ENCODE measurements around the gene NFASC. TPM values are rescaled to one million over a fixed set of nuclear protein-coding genes. Genes with fewer than 3 reads are reported as not detected.

The NFASC gene
- polyA plus RNA-seq (2013, experiment 1 of 2): 2.8 TPM
- polyA plus RNA-seq (2013, experiment 2 of 2): 1.8 TPM

DNA sequence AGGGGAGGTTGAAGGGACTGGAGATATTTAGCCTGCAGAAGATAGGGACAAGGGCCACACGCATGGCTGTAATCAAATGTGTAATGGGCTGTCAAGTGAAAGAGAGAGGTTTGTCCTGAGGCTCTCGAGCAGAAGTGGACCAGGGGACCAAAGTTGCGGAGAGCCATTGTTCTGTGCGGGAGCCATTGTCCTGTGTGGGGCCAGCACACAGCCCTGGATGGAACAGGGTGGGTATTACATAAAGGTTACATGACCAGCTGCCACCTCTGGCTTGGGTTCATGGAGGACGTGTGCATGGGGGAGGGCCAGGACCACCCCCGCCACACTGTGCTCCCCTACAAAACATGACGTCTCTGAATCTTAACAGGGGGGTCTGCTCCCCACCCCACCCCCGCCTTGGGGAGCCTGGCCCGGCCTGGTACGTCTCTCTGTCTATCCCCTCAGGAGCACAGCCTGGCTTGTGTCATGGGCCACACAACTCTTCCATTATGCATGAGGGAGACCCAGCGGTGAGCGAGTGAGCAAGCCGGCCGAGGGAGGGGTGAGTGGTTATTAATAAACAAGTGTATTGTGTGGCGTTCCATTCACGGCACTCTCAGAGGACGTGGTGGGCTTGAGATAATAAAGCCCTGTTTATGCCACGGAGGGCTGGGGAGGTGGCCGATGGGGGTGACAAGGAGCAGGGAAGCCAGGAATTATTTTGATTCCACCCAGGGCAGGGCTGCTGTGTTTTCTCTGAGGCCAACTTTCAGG is at the start of gene NFASC:
TSS of gene NFASC (plus strand) at position 703 of the 753 bp plus-strand sequence. CDS start 73,454 bp downstream, outside the sequence.
- Histone ChIP-seq H3K27ac (ENCODE audit: low read depth, low read length, severe bottlenecking) (peak within 1 kb of the TSS; percentile 29), H3K9me3 (ENCODE audit: control insufficient read depth, low read length) (no peaks in the 10 kb centered on the region), H3K4me3 (ENCODE audit: extremely low read depth, insufficient read depth, low read length, poor library complexity, severe bottlenecking) (no peak within 1 kb of the TSS), H3K4me1 (ENCODE audit: control insufficient read depth, insufficient read depth, low read length, poor library complexity, severe bottlenecking) (no peaks in the 10 kb centered on the region), H3K36me3 (ENCODE audit: control insufficient read depth, insufficient read depth, low read length) (no peaks in the 10 kb centered on the region)
- 91 to 92% methylated on average over 18 to 19 of the region's 19 CpGs for WGBS, 2 experiments (ENCODE audit: insufficient coverage in 2 of 2)

GRCh38 chr1:204821476-204821875 is 49.2 kb upstream of the NFASC start:
- no peaks in the 10 kb centered on the region for H3K36me3 ChIP-seq (ENCODE audit: control insufficient read depth, insufficient read depth, low read length)
- H3K27ac ChIP-seq (ENCODE audit: low read depth, low read length, severe bottlenecking): no peak overlapping the region
- no peaks in the 10 kb centered on the region for H3K9me3 ChIP-seq (ENCODE audit: control insufficient read depth, low read length)
- H3K4me3 ChIP-seq (ENCODE audit: extremely low read depth, insufficient read depth, low read length, poor library complexity, severe bottlenecking): no peak overlapping the region
- no peaks in the 10 kb centered on the region for H3K4me1 ChIP-seq (ENCODE audit: control insufficient read depth, insufficient read depth, low read length, poor library complexity, severe bottlenecking)
- 56 to 72% methylated on average over 3 to 4 of the region's 5 CpGs for WGBS, 2 experiments (ENCODE audit: insufficient coverage in 2 of 2)

- Histone ChIP-seq H3K4me3 (ENCODE audit: extremely low read depth, insufficient read depth, low read length, poor library complexity, severe bottlenecking) (no peak overlapping the region), H3K4me1 (ENCODE audit: control insufficient read depth, insufficient read depth, low read length, poor library complexity, severe bottlenecking) (no peaks in the 10 kb centered on the region), H3K36me3 (ENCODE audit: control insufficient read depth, insufficient read depth, low read length) (no peaks in the 10 kb centered on the region), H3K27ac (ENCODE audit: low read depth, low read length, severe bottlenecking) (no peak overlapping the region), H3K9me3 (ENCODE audit: control insufficient read depth, low read length) (no peaks in the 10 kb centered on the region)
- WGBS, 2 experiments (ENCODE audit: insufficient coverage in 2 of 2): 94 to 100% methylated on average over 2 of the region's 4 CpGs
These were observed 48.7 kb upstream of the NFASC start for GRCh38 chr1:204821924-204822323.

- Histone ChIP-seq H3K4me3 (ENCODE audit: extremely low read depth, insufficient read depth, low read length, poor library complexity, severe bottlenecking) (no peak overlapping the region), H3K9me3 (ENCODE audit: control insufficient read depth, low read length) (no peaks in the 10 kb centered on the region), H3K4me1 (ENCODE audit: control insufficient read depth, insufficient read depth, low read length, poor library complexity, severe bottlenecking) (peaks cover 5% of the 10 kb centered on the region), H3K27ac (ENCODE audit: low read depth, low read length, severe bottlenecking) (no peak overlapping the region), H3K36me3 (ENCODE audit: control insufficient read depth, insufficient read depth, low read length) (no peaks in the 10 kb centered on the region)
- 44 to 45% methylated on average over 3 of the region's 4 CpGs for WGBS, 2 experiments (ENCODE audit: insufficient coverage in 2 of 2)
These were observed 43.7 kb upstream of the NFASC start for GRCh38 chr1:204826970-204827369.

DNA sequence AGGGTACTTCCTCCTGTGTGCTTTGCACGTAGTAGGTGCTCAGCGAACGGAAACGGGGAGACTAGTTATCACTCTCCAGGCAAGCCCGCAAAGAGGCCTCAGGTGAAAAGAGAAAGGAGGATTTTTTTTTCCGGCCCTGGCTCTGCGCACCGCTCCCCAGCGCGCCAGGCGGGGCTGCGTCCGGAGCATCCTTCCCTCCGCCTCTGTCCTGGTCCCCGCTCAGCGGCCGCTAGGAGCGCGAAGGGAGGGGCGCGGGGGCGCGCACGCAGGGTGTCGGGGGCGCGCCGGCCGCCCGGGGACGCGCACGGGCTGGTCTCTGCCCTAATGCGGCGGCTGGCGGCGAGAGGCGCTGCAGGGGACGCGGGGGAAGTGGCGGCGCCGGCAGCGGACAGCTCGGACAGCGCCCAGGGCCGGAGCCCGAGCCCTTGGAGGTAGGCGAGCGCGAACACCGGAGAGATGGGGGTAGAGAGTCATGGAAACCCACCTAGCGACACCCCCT is 42.3 kb upstream of the NFASC start:
- H3K4me3 ChIP-seq (ENCODE audit: extremely low read depth, insufficient read depth, low read length, poor library complexity, severe bottlenecking): peak overlapping the region; percentile 28
- 4 to 5% methylated on average over 27 to 28 of the region's 53 CpGs for WGBS, 2 experiments (ENCODE audit: insufficient coverage in 2 of 2)
- no peak overlapping the region for H3K27ac ChIP-seq (ENCODE audit: low read depth, low read length, severe bottlenecking)
- H3K9me3 ChIP-seq (ENCODE audit: control insufficient read depth, low read length): no peaks in the 10 kb centered on the region
- H3K4me1 ChIP-seq (ENCODE audit: control insufficient read depth, insufficient read depth, low read length, poor library complexity, severe bottlenecking): peaks cover 5% of the 10 kb centered on the region
- H3K36me3 ChIP-seq (ENCODE audit: control insufficient read depth, insufficient read depth, low read length): no peaks in the 10 kb centered on the region

DNA sequence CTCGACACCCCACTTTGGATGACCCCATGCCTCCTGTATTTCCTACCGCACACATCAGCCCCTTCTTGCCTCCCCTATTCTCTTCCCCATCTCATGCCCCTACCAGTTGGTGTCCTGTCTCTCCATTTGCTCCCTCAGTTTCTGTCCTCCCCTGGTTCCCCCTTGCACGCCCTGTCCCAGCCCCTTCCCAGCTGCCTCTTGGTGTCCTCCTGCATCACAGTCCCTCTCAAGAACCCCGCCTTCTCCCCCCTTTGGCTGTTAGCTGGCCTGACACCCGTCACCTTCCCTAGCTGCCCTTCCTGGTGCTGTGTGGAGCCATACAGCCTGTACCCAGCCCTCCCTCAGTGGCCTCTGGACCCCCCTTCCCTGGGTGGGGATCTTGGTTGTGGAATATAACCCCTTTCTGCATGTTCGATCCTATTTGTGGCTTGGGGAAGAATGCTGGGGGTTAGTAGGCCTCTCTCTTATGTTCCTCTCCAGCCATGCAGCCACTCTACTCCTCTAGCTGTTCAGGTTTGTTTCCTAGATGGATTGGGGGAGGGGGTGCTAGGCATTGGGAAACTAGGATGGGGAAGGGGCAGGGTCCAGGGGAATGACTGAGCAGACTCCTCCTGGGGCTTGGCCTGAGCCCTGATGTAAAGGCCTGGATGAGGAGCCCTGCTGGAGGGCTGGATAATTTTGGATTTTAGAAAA is 41.4 kb upstream of the NFASC start:
- Histone ChIP-seq H3K36me3 (ENCODE audit: control insufficient read depth, insufficient read depth, low read length) (no peaks in the 10 kb centered on the region), H3K27ac (ENCODE audit: low read depth, low read length, severe bottlenecking) (no peak overlapping the region), H3K4me1 (ENCODE audit: control insufficient read depth, insufficient read depth, low read length, poor library complexity, severe bottlenecking) (peaks cover 5% of the 10 kb centered on the region), H3K4me3 (ENCODE audit: extremely low read depth, insufficient read depth, low read length, poor library complexity, severe bottlenecking) (peak overlapping the region; percentile 28), H3K9me3 (ENCODE audit: control insufficient read depth, low read length) (no peaks in the 10 kb centered on the region)
- 29 to 47% methylated on average over 4 to 5 of the region's 6 CpGs for WGBS, 2 experiments (ENCODE audit: insufficient coverage in 2 of 2)

DNA sequence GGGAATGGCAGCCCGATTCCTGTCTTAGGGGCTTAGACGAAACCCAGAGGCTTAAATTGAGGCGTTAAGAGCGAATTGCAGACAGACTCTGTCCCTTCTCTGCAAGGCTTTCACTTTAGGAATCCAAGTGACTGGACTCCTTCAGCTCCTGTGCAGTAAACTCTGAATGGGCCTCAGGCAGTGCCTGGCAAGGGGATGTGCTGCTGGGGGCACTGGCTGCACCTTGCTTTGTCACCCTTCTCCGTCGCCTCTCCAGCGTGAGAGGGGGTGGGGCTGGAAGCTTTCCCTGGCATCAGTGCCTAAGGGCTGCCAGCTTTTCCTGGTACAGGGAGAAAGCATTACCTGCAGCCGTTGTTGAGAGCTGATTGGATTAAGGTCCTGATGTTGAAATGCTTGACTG is 39.9 kb upstream of the NFASC start:
- Histone ChIP-seq H3K4me1 (ENCODE audit: control insufficient read depth, insufficient read depth, low read length, poor library complexity, severe bottlenecking) (peaks cover 5% of the 10 kb centered on the region), H3K36me3 (ENCODE audit: control insufficient read depth, insufficient read depth, low read length) (no peaks in the 10 kb centered on the region), H3K9me3 (ENCODE audit: control insufficient read depth, low read length) (no peaks in the 10 kb centered on the region), H3K27ac (ENCODE audit: low read depth, low read length, severe bottlenecking) (no peak overlapping the region), H3K4me3 (ENCODE audit: extremely low read depth, insufficient read depth, low read length, poor library complexity, severe bottlenecking) (no peak overlapping the region)
- WGBS, 2 experiments (ENCODE audit: insufficient coverage in 2 of 2): 72 to 73% methylated on average over 4 to 7 of the region's 8 CpGs

DNA sequence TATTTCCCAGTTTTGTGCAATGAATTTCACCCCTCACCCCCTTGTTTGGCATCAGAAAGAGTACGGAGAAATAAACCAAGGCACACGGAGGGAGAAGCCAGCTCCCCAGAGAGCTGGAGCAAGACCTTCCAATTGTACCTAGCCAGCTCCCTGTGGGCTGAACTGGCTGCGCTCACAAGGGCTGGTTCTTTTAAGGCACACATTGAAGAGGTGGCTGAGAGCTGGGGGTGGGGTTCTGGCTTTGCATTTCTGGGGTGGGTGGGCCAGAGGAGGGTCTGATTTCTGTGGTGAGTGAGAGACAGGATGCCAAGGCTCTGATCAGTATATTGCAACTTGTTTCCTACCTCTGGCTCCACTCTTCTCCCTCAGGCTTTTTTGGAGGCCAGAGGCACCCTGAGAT is 39.5 kb upstream of the NFASC start:
- peaks cover 5% of the 10 kb centered on the region for H3K4me1 ChIP-seq (ENCODE audit: control insufficient read depth, insufficient read depth, low read length, poor library complexity, severe bottlenecking)
- no peak overlapping the region for H3K4me3 ChIP-seq (ENCODE audit: extremely low read depth, insufficient read depth, low read length, poor library complexity, severe bottlenecking)

GRCh38 chr1:204834336-204834735 is 36.3 kb upstream of the NFASC start:
- Histone ChIP-seq H3K36me3 (ENCODE audit: control insufficient read depth, insufficient read depth, low read length) (no peaks in the 10 kb centered on the region), H3K9me3 (ENCODE audit: control insufficient read depth, low read length) (no peaks in the 10 kb centered on the region), H3K4me3 (ENCODE audit: extremely low read depth, insufficient read depth, low read length, poor library complexity, severe bottlenecking) (no peak overlapping the region), H3K27ac (ENCODE audit: low read depth, low read length, severe bottlenecking) (no peak overlapping the region), H3K4me1 (ENCODE audit: control insufficient read depth, insufficient read depth, low read length, poor library complexity, severe bottlenecking) (peaks cover 8% of the 10 kb centered on the region)
- 40 to 44% methylated on average over 1 to 3 of the region's 5 CpGs for WGBS, 2 experiments (ENCODE audit: insufficient coverage in 2 of 2)

More for the DNA sequence above, 39.5 kb upstream of the NFASC start:
- no peaks in the 10 kb centered on the region for H3K9me3 ChIP-seq (ENCODE audit: control insufficient read depth, low read length)
- 31 to 48% methylated on average over 2 of the region's 3 CpGs for WGBS, 2 experiments (ENCODE audit: insufficient coverage in 2 of 2)
- H3K27ac ChIP-seq (ENCODE audit: low read depth, low read length, severe bottlenecking): no peak overlapping the region
- no peaks in the 10 kb centered on the region for H3K36me3 ChIP-seq (ENCODE audit: control insufficient read depth, insufficient read depth, low read length)

DNA sequence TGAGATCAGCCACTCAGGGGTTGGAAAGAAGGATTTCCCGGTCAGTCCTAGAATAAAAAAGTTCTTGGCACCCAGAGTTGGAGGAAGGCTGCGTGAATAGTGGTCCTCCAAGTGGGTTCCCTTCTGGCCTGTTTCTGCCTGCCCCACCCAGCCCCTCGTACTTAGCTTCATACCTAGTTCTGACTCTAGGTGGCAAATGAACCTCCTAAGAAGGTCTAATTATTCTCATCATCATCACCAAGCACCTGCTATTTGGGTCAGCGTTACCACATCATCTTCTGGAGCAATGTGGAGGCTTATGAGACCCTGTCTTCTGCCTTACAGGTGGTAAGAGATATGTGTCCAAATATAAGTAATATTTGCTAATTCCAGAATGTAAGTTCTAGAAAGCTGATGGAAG is 35.9 kb upstream of the NFASC start:
- no peak overlapping the region for H3K4me3 ChIP-seq (ENCODE audit: extremely low read depth, insufficient read depth, low read length, poor library complexity, severe bottlenecking)
- H3K4me1 ChIP-seq (ENCODE audit: control insufficient read depth, insufficient read depth, low read length, poor library complexity, severe bottlenecking): peaks cover 6% of the 10 kb centered on the region
- no peak overlapping the region for H3K27ac ChIP-seq (ENCODE audit: low read depth, low read length, severe bottlenecking)
- no peaks in the 10 kb centered on the region for H3K36me3 ChIP-seq (ENCODE audit: control insufficient read depth, insufficient read depth, low read length)
- 43 to 58% methylated on average over 2 to 4 of the region's 4 CpGs for WGBS, 2 experiments (ENCODE audit: insufficient coverage in 2 of 2)
- H3K9me3 ChIP-seq (ENCODE audit: control insufficient read depth, low read length): no peaks in the 10 kb centered on the region

DNA sequence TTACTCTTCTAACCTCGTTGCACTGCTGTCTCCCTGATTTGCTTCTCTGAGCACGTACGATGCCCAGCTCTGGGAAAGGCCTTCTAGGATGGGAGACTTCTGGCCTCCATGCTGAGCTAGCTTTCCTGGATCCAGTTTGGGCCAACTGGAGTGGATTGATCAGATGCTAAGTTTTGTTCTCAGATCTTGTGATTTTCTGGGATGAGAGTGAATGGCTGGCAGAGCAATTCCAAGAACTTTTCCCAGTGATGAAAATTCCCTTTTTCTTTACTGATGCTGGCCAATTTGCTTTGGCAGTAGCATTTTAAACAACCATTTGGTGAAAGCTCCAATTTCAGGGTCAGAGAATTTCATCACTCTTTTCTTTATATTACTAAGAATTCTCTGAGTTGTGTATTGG is 34.9 kb upstream of the NFASC start:
- Histone ChIP-seq H3K4me1 (ENCODE audit: control insufficient read depth, insufficient read depth, low read length, poor library complexity, severe bottlenecking) (peaks cover 6% of the 10 kb centered on the region), H3K9me3 (ENCODE audit: control insufficient read depth, low read length) (no peaks in the 10 kb centered on the region), H3K4me3 (ENCODE audit: extremely low read depth, insufficient read depth, low read length, poor library complexity, severe bottlenecking) (no peak overlapping the region), H3K36me3 (ENCODE audit: control insufficient read depth, insufficient read depth, low read length) (no peaks in the 10 kb centered on the region), H3K27ac (ENCODE audit: low read depth, low read length, severe bottlenecking) (no peak overlapping the region)
- 77 to 91% methylated on average over 3 of the region's 3 CpGs for WGBS, 2 experiments (ENCODE audit: insufficient coverage in 2 of 2)
